Right hindlimb (tissue), 1 donor: Measurements from ENCODE around the gene PEX5L.
A peak's percentile ranks its signal among the peaks of the same experiment; 100 is the strongest.
"Not testable (repeated sequence)": the region's sequence is repeated elsewhere in the genome, so short reads cannot be mapped to it uniquely, and the experiment has no call there.

ENCODE experiments used
- DNase-seq: peaks from one replicate; pipeline ENCODE4 v3.0.0-alpha.2; 2018

The PEX5L gene

DNA sequence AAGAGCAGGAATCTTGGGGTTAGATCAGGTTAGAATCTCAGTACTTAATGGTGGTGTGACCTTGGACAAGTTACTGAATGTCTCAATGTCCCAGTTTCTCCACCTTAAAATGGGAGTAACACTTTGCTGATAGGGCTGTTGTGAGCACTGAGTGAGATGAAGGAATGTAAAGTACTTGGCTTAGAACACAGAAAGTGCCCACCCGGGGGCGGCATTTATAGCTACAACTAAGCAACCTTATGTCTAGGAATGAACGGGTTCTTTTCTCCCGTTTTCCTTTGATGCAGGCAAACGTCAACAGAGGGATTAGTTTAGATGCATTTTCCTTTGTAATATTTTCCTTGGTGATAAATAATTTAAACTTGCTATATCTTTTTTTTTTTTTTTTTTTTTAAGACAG is 207.3 kb downstream of the PEX5L start:
- DNase-seq, result no peak

DNA sequence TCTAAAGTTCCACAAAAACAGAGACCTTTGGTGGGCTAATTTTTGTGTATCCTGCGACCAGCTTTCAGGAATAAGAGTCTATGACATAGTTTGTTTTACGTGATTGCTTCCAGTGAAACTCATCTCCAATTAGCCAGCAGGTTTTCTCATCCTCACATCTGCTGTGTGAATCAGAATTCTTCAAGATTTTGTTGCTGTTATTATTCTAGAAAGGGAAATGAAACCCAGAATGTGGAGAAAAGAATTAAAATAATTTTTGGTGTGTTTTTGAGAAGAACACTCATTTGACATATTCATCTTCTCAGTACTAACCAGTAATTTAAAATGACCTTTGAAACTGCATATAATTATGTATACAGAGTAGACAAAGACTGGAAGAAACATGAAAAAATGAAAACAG is 208.0 kb downstream of the PEX5L start:
- DNase-seq, result no peak

DNA sequence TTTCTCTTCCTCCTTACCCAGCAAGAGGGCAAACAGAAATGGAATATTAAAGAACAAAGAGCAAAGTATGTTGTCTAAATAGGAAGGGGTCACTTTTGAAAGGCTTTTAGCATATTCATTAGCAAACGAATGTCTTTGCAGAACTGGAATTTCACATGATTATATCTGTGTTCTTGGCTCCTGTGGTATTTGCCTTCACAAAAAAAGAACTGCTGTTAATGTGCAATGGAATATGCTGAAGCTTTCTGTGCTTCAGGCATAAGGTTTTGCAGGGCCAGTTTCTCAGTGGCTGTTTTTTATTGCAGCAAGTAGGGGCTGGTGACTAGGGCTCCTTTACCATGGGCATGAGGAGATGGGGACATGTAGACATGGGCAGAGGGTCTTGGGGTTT is 210.5 kb downstream of the PEX5L start:
- no peak for DNase-seq

DNA sequence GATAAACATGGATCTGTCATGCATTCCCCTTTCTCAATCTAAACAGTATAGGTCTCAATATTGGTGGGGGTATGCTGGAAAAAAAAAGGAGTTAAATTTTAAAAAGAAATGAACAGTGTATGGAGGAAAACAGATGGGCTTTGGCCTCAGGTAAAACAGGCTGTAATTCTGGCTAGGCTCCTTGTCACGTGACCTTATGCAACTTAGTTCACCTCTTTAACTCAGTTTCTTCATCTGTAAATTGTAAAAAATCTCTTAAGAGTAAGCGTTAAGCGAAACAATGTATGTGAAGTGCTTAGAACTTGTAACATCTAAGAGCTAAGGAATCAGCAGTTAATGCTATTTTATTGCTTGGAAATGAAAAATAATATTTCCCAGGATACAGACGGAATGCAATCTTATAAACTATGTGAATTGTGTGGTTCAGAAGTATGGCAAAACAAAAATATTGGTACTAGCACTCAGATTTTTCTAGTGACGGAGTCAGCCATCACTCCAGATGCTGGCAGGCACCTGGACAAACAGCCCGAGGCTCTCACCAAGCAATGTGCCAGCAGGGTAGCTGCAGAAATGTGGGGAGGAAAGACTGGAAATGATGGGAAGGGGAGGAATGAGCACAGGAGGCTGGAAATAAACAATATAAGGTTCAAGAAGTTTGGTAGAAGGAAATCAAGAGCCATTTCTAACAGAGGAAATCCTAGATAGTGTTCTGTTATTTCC is 211.1 kb downstream of the PEX5L start:
- no peak for DNase-seq

DNA sequence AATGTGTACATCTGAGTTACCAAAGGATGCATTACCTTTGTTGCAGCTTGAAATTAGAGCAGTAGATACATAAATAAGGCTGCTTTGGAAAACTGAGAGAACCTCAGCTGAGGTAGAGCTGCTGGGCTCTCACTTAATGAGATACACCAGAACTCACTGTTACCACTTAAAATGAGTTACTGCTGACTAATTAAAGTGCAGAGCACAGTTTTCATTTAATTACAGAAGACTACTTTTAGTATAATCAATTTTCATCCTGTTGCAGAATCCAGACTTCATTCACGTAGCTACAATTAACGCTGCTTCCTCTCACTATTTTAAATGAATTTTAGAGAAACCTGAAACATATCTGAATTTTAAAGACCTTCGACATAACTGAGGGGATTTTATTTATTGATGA is 214.4 kb downstream of the PEX5L start:
- DNase-seq, result no peak

DNA sequence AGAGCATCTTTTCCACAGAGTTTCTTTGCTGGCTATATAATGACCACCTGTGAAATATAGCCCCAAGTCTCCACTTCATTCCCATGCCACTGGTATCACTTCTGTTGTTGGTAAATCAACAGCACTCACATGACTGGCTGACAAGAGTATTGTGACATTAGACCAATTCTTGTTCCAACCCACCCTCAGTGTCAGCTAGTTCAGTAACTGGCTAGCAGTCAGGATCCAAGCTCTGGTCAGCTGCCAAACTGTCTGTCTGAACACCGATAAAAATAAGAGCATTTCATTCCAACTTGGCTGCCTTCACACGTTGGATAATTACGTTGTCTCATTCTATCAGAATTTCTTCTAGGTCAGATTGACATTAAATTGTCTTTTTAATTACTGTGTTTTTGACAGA is 217.4 kb downstream of the PEX5L start:
- no peak for DNase-seq

DNA sequence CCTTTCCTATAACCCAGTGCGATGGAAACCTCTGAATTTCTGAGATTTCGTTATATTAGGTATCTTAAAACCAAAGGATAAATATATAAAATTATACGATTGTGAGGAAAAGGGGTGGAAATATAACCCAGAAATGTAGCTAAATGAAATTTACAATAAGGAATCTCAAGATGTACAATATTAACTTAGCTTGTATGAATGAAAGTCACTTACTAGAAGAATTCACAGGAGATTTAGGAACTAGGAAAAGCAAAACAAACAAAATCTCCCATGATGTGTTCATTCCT is 224.7 kb downstream of the PEX5L start:
- DNase-seq, result no peak

DNA sequence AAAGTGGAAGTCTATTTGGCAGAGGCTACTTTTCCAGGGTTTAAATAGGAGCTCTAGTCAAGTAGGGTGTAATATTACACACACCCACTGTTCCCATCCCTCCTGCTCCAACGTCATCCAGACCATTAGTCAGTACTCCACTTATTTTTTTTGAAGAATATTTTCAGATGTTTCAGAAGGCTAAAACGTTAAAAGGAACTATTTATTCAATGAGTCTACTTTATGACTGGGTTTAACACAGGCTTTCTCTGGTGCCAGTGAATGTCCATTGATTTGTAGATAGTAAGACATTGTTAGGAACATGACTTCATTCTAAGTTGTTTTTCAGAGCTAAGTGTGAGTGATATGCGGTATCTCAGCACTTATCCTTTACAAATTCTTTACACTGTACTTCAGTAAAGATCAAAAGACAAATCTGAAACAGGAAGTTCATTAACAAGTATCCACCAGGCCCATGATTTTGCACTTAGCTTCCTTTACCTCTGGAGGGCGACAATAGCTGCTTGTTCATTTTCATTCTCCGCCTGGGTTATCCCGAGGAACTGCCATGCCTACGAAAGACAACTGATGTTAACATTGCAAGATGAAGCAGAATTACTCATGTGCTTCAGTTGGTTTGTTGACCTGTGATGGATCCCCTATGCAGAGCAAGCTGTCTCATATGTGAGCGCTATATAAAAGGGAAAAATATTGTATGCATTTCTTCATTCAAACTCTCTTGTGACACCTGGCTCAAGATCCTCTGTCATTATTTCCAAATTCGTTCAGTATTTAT is 225.2 kb downstream of the PEX5L start:
- DNase-seq, result peak; percentile 39

DNA sequence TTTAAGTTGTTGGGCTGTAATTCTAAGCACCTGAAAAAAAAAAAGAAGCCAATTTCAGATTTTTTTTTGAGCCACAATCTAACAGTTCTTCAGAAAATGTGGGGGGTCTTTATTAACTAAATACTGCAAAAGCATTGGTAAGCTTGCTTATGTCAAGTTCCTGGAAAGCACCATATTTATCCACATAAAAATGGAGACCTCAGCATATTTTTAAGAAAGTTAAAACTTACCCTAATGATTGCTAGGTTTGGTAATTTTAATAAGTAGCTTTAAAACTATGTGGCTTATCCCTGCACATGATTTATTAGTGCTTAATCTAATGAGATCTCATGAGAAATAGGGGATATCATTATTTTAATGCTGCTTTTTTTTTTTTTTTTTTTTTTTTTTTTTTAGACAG is 227.1 kb downstream of the PEX5L start:
- DNase-seq, result no peak

DNA sequence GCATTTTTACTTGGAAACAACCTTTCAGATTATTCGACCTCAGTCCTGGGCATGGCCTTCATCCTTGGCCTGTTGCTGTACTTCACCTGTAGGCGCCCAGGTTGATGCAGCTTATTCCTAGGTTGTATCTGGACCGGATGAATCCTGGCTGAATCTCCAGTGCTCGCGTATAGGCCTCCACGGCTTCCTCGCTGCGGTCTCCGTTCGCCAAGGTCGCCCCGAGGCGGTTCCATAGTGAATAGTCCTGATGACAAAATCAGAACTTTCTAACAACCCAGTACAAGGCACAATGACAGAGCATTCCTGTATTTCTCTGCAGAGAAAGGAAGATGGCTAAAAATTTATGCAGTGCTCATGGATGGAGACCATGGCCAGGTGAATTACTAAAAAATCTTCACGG is 229.1 kb downstream of the PEX5L start:
- no peak for DNase-seq

DNA sequence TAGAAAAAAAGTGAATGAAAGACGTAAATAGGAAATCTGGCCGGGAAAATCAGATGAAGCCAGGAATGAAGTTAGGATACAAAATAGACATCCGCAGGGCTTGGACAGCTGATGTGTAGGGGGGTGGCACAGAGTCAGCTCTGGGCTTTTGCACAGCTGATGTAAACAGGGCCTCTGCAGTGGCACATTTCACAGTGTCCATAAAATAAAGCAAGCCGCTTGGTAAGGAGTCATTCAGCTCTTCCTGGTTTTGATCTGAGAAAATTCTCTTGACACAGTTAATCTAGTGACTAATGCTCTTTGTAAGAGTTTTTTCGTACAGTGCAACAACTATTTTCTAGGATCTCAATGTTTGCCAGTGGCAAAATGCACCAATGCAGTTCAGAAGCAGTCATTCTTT is 230.6 kb downstream of the PEX5L start:
- DNase-seq, result no peak

DNA sequence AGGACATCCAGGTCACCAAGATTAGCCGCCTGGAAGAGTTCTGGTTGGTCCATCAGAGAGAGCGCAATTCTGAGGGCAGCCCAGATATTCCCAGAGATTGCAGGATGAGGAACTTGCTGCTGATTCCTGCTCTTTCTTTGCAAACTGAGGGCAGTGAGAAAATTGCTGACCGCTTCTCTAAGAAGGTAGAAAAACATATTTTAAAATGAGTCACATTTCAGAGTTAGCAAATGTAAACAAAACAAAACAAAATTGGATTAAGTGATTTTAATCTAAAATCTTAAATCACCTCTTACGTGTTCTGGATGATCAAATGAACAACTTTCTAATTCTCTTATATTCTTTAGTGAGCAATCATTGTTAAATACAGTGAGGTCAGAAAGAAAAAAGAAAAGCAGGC is 234.9 kb downstream of the PEX5L start:
- no peak for DNase-seq

DNA sequence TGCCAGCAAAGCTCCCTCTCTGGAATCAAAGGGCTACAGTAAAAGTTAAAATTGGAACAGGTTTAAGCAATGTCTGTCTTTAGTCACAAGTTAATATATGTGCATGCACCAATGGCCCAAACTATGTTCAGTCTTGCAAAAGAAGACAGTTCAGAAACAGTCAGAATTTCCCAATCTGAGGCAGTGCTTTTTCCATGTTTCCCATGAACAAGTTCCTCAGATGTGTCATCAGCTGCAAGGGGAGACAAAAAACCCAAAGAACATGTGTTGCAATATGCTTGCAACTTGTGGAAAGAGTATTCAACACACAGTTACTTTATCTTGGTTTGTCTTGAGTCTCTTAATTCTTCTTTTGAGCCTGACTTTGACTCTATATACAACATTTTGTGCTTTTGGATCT is 235.5 kb downstream of the PEX5L start:
- no peak for DNase-seq

DNA sequence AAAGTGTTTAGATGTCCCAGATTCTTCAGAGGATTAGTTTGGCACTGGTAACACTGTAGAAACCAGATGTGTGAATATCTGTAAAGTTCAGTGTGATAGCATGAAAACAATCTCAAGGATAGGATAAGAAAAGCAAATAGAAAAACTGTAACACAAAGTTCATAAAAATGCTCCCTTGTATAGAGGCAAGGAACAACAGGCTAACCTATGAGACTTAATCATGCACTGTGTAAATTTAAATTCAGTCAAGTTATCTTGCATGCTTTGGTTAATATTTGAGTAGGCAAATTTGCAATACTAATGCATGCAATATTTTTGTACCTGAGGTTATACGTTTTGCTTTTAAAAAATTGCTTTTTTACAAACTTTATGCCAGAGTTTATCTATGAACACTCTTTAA is 239.5 kb downstream of the PEX5L start:
- DNase-seq, result no peak

DNA sequence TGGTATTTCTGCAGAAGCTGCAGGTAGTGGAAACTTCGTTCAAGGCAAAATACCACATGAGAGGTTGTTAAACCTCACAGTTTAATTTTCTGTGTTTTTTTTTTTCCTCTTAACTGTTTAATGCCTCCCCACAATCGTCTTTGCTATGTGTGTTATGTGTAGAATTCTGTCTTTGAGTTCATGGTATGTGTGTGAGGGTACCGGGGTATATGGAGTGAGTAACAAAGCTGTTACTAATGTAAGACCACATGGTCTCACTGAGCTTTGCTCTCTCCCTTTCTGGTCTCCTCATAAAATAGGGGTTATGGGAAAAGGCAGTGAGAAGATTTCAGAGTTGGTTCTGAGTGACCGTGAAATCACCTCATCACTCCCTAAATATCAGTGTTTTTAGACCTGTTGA is 240.3 kb downstream of the PEX5L start:
- DNase-seq, result no peak

DNA sequence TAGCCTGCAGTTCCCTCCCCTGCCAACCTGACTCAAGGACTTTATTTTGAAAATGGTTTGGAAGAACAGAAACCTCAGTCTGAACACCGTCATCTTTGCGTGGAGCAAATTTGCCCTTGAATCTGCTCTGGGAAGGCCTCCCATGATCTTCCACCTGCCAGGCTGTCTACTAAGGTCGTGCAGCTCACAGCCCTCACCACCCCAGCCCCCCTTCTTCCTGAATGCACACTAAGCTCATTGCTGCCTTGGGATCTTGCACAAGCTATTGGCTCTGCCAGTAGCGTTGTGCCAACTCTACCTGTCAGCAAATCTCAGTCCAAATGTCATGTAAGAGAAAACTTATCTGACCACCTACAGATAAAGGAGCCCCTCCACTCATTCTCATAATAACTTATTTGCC is 242.4 kb downstream of the PEX5L start:
- DNase-seq, result no peak

DNA sequence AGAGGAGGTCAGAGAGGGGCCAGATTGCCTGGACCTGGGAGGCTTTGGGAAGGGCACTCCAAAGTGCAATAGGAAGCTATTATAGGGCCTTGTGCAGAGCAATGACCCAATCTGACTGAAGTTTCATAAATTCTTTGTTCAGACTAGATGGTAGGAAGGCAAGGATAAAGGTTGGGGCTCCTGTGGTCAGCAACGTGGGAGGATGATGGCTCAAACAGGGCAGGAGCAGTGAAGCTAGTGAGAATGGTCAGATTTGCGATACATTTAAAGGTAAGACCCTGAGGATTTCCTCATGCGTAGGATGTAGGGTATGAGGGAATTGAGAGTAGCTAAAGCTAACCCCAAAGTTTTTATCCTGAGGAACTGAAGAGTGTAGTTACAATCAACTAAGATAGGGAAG is 244.9 kb downstream of the PEX5L start:
- DNase-seq, result no peak

DNA sequence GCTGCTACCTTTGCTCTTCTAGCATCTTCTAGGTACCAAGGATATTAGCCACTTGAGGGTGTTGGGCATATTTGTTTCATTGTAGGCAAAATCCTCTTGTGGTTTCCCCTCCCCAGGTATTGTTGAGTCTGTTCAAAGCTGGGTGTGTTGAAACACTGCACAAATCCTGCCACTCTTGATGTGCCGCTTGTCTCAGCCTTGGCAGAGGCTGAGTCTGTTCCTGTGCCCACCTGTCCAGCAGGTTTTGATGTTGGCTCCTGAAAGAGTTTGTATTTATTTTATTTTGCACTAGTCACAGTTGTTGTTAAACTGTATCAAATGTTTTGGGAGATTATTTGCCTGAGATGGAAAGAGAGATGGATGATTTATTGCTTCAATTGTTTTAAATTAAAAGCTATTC is 247.7 kb downstream of the PEX5L start:
- DNase-seq, result no peak

DNA sequence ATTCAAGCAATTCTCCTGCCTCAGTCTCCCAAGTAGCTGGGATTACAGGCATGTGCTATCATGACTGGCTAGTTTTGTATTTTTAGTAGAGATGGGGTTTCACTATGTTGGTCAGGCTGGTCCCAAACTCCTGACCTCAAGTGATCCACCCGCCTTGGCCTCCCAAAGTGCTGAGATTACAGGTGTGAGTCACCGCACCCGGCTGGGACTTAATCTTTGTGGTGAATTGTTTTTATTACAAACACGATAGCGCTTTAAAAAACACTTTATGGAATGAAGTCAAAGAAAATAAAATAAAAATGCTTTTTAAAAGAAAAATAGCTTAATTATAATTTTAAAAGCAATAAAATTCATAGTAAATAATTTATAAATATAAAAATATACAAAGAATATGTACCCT is 253.9 kb downstream of the PEX5L start:
- DNase-seq, result not testable (repeated sequence)

DNA sequence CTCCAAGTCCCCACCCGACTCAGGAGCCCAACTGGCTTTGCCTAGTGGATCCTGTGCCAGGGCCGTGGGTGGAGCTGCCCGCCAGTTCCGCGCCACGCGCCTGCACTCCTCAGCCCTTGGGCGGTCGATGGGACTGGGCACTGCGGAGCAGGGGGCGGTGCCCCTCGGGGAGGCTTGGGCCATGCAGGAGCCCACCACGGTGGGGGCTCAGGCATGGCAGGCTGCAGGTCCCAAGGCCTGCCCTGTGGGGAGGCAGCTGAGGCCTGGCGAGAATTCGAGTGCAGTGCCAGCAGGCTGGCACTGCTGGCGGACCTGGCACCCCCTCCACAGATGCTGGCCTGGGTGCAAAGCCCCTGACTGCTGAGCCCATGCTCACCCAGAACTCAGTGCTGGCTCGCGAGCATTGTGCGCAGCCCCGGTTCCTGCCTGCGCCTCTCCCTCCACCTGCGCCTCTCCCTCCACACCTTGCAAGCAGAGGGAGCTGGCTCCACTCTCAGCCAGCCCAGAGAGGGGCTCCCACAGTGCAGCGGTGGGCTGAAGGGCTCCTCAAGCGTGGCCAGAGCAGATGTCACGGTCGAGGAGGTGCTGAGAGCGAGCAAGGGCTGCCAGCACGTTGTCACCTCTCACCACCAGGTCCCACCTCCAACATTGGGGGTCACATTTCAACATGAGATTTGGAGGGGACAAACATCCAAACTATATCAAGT is 261.2 kb downstream of the PEX5L start:
- DNase-seq, result no peak

DNA sequence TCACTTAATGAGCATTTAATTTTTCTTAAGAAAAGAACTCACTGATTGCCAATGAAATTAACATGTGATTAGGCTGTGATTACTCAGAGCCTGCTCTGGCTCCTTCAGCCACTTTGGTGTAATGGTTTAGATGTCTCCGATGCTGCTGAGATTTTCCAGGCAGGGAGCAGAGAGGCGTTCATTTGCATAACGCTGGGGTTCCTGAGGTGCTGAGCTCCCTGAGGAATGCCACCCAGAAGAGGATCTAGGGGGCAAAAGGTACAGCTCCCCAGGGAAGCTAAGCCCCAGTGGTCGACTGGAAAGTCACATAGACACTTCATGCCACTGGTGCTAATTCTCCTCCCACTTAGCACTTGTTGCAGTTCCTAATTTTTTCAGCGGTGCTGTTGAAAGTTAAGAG is 264.4 kb downstream of the PEX5L start:
- DNase-seq, result no peak

DNA sequence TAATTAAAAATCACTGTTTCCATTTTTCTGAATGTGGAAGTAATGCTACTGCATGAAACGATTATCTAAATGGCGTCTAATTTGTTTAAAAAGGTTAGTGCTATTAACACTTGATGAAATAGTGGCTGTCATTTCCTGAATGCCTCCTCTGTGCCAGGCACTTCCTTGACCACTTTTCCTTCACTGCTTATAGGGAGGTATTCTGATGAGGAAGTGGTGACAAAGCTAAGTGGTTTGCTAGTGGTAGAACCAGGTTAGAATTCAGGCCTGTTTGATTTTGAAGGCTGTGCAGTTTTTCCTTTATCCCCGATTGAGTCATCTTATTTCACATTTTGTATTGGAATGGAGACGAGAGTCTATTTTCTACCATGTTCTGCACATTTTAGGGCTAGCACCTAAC is 264.9 kb downstream of the PEX5L start:
- DNase-seq, result no peak

DNA sequence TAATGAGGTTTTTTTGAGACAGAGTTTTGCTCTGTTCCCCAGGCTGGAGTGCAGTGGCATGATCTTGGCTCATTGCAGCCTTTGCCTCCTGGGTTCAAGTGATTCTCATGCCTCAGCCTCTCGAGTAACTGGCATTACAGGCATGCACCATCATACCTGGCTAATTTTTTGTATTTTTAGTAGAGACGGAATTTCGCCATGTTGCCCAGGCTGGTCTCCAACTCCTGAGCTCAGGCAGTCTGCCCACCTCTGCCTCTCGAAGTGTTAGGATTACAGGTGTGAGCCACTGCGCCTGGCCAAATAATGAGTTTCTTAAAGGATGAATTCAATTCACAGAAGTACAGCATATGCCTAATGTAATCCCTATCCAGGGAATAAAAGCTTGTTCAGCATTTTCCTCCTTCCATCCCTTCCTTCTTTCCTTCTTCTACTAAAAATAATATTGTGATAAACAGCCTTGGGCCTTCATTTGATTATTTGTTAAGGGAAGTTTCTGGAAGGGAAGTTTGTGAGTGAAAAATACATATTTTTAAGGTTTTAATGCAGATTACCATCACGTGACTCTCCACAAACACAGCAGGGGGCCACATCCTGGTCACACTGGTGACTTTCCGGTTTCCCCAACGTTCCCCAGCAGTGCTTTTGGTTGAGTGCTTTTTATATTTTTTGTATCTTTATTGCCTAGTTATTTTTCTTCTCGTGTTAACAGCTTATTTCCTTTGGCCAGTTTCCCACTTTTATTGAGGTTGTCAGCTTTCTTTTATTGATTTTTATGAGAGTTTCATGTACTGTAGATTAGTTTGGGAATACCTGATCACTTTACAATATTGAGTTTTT is 267.1 kb downstream of the PEX5L start:
- no peak for DNase-seq

DNA sequence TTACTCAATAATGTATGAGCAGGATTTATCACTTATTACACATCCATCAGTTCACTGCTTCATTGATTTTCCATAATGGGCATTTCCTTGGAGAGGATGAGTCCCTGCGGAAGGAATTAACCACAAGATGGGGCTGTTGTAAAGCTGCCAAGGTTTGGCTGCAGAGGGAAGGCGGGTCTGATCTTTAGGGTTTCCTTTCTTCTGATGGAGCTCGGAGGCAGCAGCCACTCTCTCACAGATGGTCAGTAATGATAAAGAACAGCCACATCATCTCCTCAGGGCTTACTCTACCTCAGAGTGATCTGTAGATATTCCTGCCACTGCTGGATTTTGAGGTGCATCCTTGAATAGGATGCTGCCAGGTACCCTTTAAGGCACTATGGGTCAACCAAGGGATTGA is 268.7 kb downstream of the PEX5L start:
- no peak for DNase-seq
